GM23338 (cell line): ENCODE results near the gene AFP.

ENCODE experiments used
- CTCF ChIP-seq, 2 experiments: fragments of 200-600 bp in 1 of 2; sonication (generic) in 1 of 2; conservative IDR thresholded peaks; 2 replicates each; pipeline versions ENCODE4 v1.5.1 to v1.6.1; 2016 to 2017; ENCODE audit warnings: antibody characterized with exemption in 2 of 2, low read depth in 2 of 2, mild to moderate bottlenecking in 2 of 2, moderate library complexity in 1 of 2
- EZH2 ChIP-seq: fragments of 200-600 bp; sonication (generic); IDR thresholded peaks from one replicate; pipeline ENCODE4 v1.8.0; 2017; ENCODE audit warnings: antibody characterized with exemption, mild to moderate bottlenecking, low read depth; ENCODE audit not compliant: unreplicated experiment
- EZH2phosphoT487 ChIP-seq: fragments of 200-600 bp; sonication (generic); IDR thresholded peaks from one replicate; pipeline ENCODE4 v1.8.1; 2018; ENCODE audit warnings: antibody characterized with exemption; ENCODE audit not compliant: unreplicated experiment
- JUNB ChIP-seq: IDR thresholded peaks from one replicate; pipeline ENCODE4 v1.6.1; 2016; ENCODE audit warnings: antibody characterized with exemption; ENCODE audit not compliant: unreplicated experiment
- POLR2AphosphoS5 ChIP-seq: IDR thresholded peaks from 2 replicates; pipeline ENCODE4 v1.6.1; 2016; ENCODE audit warnings: antibody characterized with exemption, low read depth
- REST ChIP-seq: IDR thresholded peaks from one replicate; pipeline ENCODE4 v1.6.1; 2018; ENCODE audit warnings: antibody characterized with exemption; ENCODE audit not compliant: unreplicated experiment
- STAT1 ChIP-seq: IDR thresholded peaks from one replicate; pipeline ENCODE4 v1.6.1; 2016; ENCODE audit warnings: antibody characterized with exemption; ENCODE audit not compliant: unreplicated experiment

- TF ChIP-seq POLR2AphosphoS5 (no peak), REST (no peak), CTCF (conservative IDR thresholded peaks at IDR 0.05; ENCODE audit: low read depth in 2 of 2) (no peak), EZH2 (no peak), JUNB (no peak), STAT1 (no peak), EZH2phosphoT487 (no peak)
Observed at GRCh38 chr4:73404042-73404441, 32.0 kb upstream of the AFP start, which contains the start of gene ALB.
